B cell (primary cell): ENCODE measurements around the gene PIGZ. TPM values are rescaled to one million over a fixed set of nuclear protein-coding genes. Genes with fewer than 3 reads are reported as not detected.

Experiments
- ATAC-seq: fragments of 200-7000 bp; cut with Tn5 transposase; one replicate; pipeline ENCODE4 v1.10.0; 2021; ENCODE audit warnings: low read depth, mild to moderate bottlenecking, moderate number of reproducible peaks, moderate library complexity
- CTCF ChIA-PET: fragments of 350-600 bp; sonication (Branson Sonifier 250); formaldehyde crosslinking; loops from one replicate; lab custom pipeline; 2021; ENCODE audit warnings: antibody characterized with exemption, inconsistent platforms; lab: Charles Lee
- POLR2A ChIA-PET: fragments of 350-600 bp; sonication (Branson Sonifier 250); formaldehyde crosslinking; loops from one replicate; lab custom pipeline; 2021; ENCODE audit warnings: antibody characterized with exemption; lab: Charles Lee
- DNase-seq: peaks from one replicate; pipeline ENCODE4 v3.0.0; 2013
- H2AFZ ChIP-seq: 2 replicates; pipeline ENCODE4 v1.6.1; 2012; ENCODE audit warnings: mild to moderate bottlenecking, low read depth, low read length; ENCODE audit not compliant: insufficient read depth, poor library complexity, severe bottlenecking
- H3K27ac ChIP-seq, 2 donors: 1 replicate in 1 of 2; 2 replicates in 1 of 2; pipeline ENCODE4 v1.5.1; 2012 to 2013; ENCODE audit warnings: low read length in 2 of 2, mild to moderate bottlenecking in 2 of 2, moderate library complexity in 1 of 2
- H3K27me3 ChIP-seq, 4 experiments: fragments of 200-600 bp in 1 of 4; sonication (generic) in 1 of 4; replicated peaks in 1 of 4; 1 replicate in 2 of 4; 2 replicates in 2 of 4; pipeline versions ENCODE4 v1.6.1 to v1.7.0; 2013 to 2016; ENCODE audit warnings: low read length in 3 of 4, mild to moderate bottlenecking in 2 of 4, mixed read lengths in 1 of 4, moderate library complexity in 1 of 4; ENCODE audit not compliant: insufficient read depth in 4 of 4, control insufficient read depth in 3 of 4; ENCODE audit errors: control extremely low read depth in 1 of 4
- H3K36me3 ChIP-seq, 2 experiments: replicated peaks in 1 of 2; 1 replicate in 1 of 2; 2 replicates in 1 of 2; pipeline versions ENCODE4 v1.6.1 to v1.7.1; 2013; ENCODE audit warnings: low read length in 1 of 2; ENCODE audit not compliant: insufficient read depth in 2 of 2, control insufficient read depth in 1 of 2; ENCODE audit errors: control extremely low read depth in 1 of 2, extremely low read depth in 1 of 2
- H3K4me1 ChIP-seq, 2 donors: fragments of 200-600 bp in 1 of 2; sonication (generic) in 1 of 2; 1 replicate in 1 of 2; 2 replicates in 1 of 2; pipeline versions ENCODE4 v1.5.1 to v1.6.1; 2013 to 2017; ENCODE audit warnings: low read length in 2 of 2; ENCODE audit not compliant: control insufficient read depth in 2 of 2, insufficient read depth in 2 of 2
- H3K4me2 ChIP-seq: replicated peaks from 2 replicates; pipeline ENCODE3; 2012; ENCODE audit warnings: mild to moderate bottlenecking, low read depth, low read length; ENCODE audit not compliant: poor library complexity, severe bottlenecking
- H3K4me3 ChIP-seq, 5 experiments: fragments of 200-600 bp in 1 of 5; sonication (generic) in 1 of 5; 1 replicate in 3 of 5; 2 replicates in 2 of 5; pipeline versions ENCODE4 v1.5.1 to v1.7.0; 2011 to 2016; ENCODE audit warnings: low read length in 4 of 5, mild to moderate bottlenecking in 4 of 5, low read depth in 2 of 5, control low read depth in 1 of 5, moderate library complexity in 1 of 5; ENCODE audit not compliant: insufficient read depth in 1 of 5; ENCODE audit errors: control extremely low read depth in 1 of 5, extremely low read depth in 1 of 5
- H3K79me2 ChIP-seq: fragments of 200-600 bp; sonication (generic); one replicate; pipeline ENCODE4 v1.6.0; 2016; ENCODE audit warnings: low read length; ENCODE audit not compliant: control insufficient read depth, insufficient read depth
- H3K9ac ChIP-seq: fragments of 200-600 bp; sonication (generic); 2 replicates; pipeline ENCODE4 v1.6.1; 2017; ENCODE audit warnings: mild to moderate bottlenecking, low read length, moderate library complexity
- H3K9me3 ChIP-seq, 3 donors: one replicate each; pipeline versions ENCODE4 v1.6.1 to v1.7.1; 2013; ENCODE audit warnings: low read length in 2 of 3; ENCODE audit not compliant: control insufficient read depth in 2 of 3, insufficient read depth in 1 of 3; ENCODE audit errors: control extremely low read depth in 1 of 3
- H4K20me1 ChIP-seq: 2 replicates; pipeline ENCODE4 v1.6.0; 2012; ENCODE audit warnings: mild to moderate bottlenecking, low read length; ENCODE audit not compliant: insufficient read depth, control insufficient read depth, poor library complexity, severe bottlenecking
- H3K27ac Mint-ChIP-seq: one replicate; pipeline ENCODE4 v1.8.0; 2021; ENCODE audit warnings: mixed read lengths
- H3K27me3 Mint-ChIP-seq: one replicate; pipeline ENCODE4 v1.8.0; 2021; ENCODE audit warnings: mixed read lengths
- H3K4me1 Mint-ChIP-seq: one replicate; pipeline ENCODE4 v1.8.0; 2021; ENCODE audit warnings: mixed read lengths
- H3K4me3 Mint-ChIP-seq: one replicate; pipeline ENCODE4 v1.8.0; 2021; ENCODE audit warnings: mixed read lengths
- H3K9me3 Mint-ChIP-seq: one replicate; pipeline ENCODE4 v1.8.0; 2022; ENCODE audit warnings: mixed read lengths; ENCODE audit not compliant: insufficient read depth
- EZH2 ChIP-seq: IDR thresholded peaks from 2 replicates; pipeline ENCODE4 v1.6.1; 2012; ENCODE audit warnings: borderline replicate concordance, low read depth, mild to moderate bottlenecking, moderate library complexity, low read length; ENCODE audit not compliant: insufficient read depth, poor library complexity, severe bottlenecking
- WGBS: methylation state at CpG from one replicate; pipeline ENCODE4 v1.1.5; 2013; ENCODE audit warnings: missing lambda C conversion rate; ENCODE audit not compliant: insufficient coverage; 5-methylcytosine and 5-hydroxymethylcytosine counted together
- intact Hi-C: fragments of 100-400 bp; cut with micrococcal nuclease; formaldehyde crosslinking; loops from one replicate; pipeline ENCODE4 v1.10.0; 2022
- polyA plus RNA-seq: library from polyadenylated mRNA; depleted of rRNA; stranded (reverse); fragments of >200 nt; gene quantifications from 2 replicates; pipeline ENCODE4 v1.2.3, GENCODE V29; 2012
- total RNA-seq, 2 donors: library from RNA; stranded (reverse); fragments of 120-200 nt in 1 of 2; gene quantifications; 1 replicate in 1 of 2; 2 replicates in 1 of 2; pipeline versions ENCODE4 v1.2.3 to v1.2.4, GENCODE V29; 2013 to 2022
- TF ChIP-seq, protein P1 (sequence below): fragments of 200-600 bp; IDR thresholded peaks from one replicate; pipeline ENCODE4 v1.8.0; 2022; ENCODE audit warnings: antibody characterized with exemption, mild to moderate bottlenecking

PIGZ gene
- total and polyA plus RNA-seq, 2 donors (not counting 1 experiment from before 2014, with no cell fraction given): 2.2 to 3.9 TPM

DNA sequence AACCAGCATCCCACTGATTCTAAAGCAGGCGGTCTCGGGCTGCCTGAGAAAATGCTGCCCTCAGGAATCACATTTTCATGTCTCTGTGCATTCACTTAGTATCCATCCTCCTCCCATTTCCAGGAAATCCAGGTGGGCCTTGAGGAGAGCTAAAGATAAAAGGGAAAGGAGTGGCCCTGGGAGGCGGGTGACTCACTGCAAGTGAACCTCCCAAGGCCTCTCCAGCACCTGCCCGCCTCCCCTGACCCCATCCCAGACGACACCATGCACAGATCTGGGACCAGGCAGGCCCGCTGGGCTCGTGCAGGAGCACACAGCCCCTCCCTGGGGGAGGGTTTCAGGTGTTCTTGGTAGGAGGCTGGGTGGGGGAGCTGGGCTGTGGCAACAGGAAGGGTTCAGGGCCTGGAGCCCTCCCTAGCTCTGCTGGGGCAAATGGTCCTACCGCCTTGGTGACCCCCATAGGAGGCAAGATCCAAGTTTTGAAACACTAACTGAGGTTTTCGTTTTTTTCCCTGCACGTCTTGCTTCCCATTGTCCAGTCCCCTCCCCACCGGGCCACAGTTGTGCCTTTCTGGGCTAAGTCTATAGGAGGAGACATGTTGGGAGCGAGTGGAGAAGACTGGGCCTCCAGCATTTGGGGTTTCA is 38.8 kb upstream of the PIGZ start:
- 95% methylated on average over 7 of the region's 12 CpGs for WGBS
- DNase-seq: no peak
- Mint-ChIP-seq H3K27ac (no peak overlapping the region), H3K4me1 (peaks cover 8% of the 10 kb centered on the region), H3K9me3 (no peaks in the 10 kb centered on the region), H3K27me3 (peaks cover 19% of the 10 kb centered on the region), H3K4me3 (no peak overlapping the region)
- intact Hi-C loops: no loop called here
- Histone ChIP-seq H4K20me1 (no peaks in the 10 kb centered on the region), H3K9me3 (no peaks in the 10 kb centered on the region), H3K27ac (no peak overlapping the region), H3K4me3 (no peak overlapping the region), H3K4me1 (peaks cover 7 to 9% of the 10 kb centered on the region in 2 donors), H3K27me3 (peaks cover 0 to 16% (median 6%) of the 10 kb centered on the region in 4 experiments), H3K36me3 (no peaks in the 10 kb centered on the region), H3K9ac (no peak overlapping the region), H2AFZ (no peak overlapping the region), H3K4me2 (no peak overlapping the region), H3K79me2 (no peaks in the 10 kb centered on the region)
- TF ChIP-seq EZH2: no peak
- TF ChIP-seq, protein P1, sequence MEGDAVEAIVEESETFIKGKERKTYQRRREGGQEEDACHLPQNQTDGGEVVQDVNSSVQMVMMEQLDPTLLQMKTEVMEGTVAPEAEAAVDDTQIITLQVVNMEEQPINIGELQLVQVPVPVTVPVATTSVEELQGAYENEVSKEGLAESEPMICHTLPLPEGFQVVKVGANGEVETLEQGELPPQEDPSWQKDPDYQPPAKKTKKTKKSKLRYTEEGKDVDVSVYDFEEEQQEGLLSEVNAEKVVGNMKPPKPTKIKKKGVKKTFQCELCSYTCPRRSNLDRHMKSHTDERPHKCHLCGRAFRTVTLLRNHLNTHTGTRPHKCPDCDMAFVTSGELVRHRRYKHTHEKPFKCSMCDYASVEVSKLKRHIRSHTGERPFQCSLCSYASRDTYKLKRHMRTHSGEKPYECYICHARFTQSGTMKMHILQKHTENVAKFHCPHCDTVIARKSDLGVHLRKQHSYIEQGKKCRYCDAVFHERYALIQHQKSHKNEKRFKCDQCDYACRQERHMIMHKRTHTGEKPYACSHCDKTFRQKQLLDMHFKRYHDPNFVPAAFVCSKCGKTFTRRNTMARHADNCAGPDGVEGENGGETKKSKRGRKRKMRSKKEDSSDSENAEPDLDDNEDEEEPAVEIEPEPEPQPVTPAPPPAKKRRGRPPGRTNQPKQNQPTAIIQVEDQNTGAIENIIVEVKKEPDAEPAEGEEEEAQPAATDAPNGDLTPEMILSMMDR: no peak
- CTCF ChIA-PET: interaction anchor here (0.5 to 7.2 kb wide), 2 partner anchors 22 to 936 kb away, joined by 4 to 64 read pairs; partner anchors contain the start of gene MELTF
- no peak for ATAC-seq
- POLR2A ChIA-PET: no interaction called here

DNA sequence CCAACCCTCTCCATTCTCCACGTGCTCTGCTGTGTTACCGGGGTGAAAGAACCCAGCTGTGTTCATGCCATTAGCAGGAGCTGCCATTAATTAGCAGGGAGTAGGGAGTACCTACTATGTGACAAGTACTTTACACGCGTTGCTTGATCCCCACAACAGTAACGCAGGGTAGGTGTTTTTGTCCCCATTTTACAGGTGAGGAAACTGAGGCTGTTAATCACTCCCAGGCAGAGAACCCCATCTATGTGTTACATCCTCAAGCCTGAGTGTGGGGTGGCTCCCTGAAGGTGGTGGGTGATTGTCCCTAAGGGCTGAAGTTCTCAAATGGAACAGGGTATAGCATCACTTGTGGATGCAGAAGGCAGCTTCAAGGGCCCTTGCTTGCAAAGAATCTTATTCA is 38.2 kb upstream of the PIGZ start:
- Histone ChIP-seq H3K4me3 (no peak overlapping the region), H3K36me3 (no peaks in the 10 kb centered on the region), H3K79me2 (no peaks in the 10 kb centered on the region), H3K4me1 (peaks cover 7 to 13% of the 10 kb centered on the region in 2 donors), H3K4me2 (no peak overlapping the region), H4K20me1 (no peaks in the 10 kb centered on the region), H2AFZ (no peak overlapping the region), H3K9me3 (no peaks in the 10 kb centered on the region), H3K27me3 (peaks cover 0 to 16% (median 6%) of the 10 kb centered on the region in 4 experiments), H3K27ac (no peak overlapping the region), H3K9ac (no peak overlapping the region)
- H3K4me1 Mint-ChIP-seq: peaks cover 8% of the 10 kb centered on the region
- no peak for DNase-seq
- WGBS: 100% methylated on average over 1 of the region's 5 CpGs
- ATAC-seq: no peak
- H3K4me3 Mint-ChIP-seq: no peak overlapping the region
- ChIA-PET CTCF (interaction anchor here (0.5 to 7.2 kb wide), 3 partner anchors 16 to 936 kb away, joined by 4 to 64 read pairs (median 45); partner anchors contain the start of gene MELTF), POLR2A (no interaction called here)
- peaks cover 19% of the 10 kb centered on the region for H3K27me3 Mint-ChIP-seq
- no peaks in the 10 kb centered on the region for H3K9me3 Mint-ChIP-seq
- H3K27ac Mint-ChIP-seq: no peak overlapping the region
- TF ChIP-seq EZH2: no peak
- TF ChIP-seq, protein P1: no peak
- intact Hi-C loops: no loop called here
